HG03565 (cell line): ENCODE results near the gene TUBG1.
A peak's percentile ranks its signal among the peaks of the same experiment; 100 is the strongest.

Experiments
- ATAC-seq: cut with Tn5 transposase; IDR thresholded peaks from one replicate; pipeline ENCODE4 v1.9.1; 2021; ENCODE audit warnings: mild to moderate bottlenecking, moderate library complexity; ENCODE audit not compliant: unreplicated experiment

Gene TUBG1

GRCh38 chr17:42609182-42609813, at the start of gene TUBG1, which contains the start of gene RETREG3:
Gene TUBG1, plus strand, starts transcription at chr17:42609683. Its CDS starts 55 bp downstream, at chr17:42609738.
Gene RETREG3, minus strand, starts transcription at chr17:42609374. Its CDS starts 50 bp downstream, at chr17:42609324.
- ATAC-seq: peak; percentile 83

DNA sequence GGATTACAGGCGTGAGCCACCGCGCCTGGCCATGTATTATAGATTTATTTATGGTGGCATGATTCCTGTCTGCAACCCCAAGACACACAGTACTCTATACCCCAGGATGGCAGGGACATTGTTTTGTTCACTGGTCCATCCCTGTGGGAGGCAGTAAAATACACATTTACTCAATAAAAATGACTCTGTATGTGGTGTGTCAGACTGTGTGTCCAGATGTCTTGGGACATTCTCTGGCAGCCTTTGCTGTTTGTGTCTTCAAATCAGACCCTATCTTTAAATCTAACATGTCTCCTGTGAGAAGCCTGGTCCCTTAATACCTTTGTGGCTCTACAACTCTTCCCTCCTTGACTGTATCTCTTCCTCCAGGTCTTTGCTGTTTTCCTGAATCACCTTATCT, 49.2 kb upstream of the TUBG1 start:
- ATAC-seq: no peak

DNA sequence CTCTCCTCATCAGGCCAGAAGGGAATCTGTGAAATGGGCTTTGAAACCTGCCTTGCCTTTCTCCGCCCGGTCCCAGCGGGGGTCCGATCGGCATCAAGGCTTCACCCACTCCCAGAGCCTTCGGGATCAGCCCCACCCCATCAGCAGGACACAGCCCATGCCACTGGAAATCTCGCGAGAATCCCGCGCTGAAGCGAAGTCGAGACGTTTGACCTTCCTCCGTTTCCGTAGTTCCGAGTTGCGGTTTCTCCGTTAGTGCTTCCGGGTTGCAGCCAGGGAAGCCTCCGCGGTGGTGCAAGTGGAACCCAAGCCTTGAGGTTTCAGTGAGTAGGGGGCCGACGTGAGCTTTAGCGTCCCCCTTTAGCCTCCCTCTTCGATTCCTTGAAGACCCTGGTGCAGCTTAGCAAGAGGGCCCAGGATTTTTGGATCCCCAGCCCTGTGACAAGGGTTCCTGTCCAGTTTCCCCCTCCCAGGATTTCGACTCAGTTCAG, 47.5 kb upstream of the TUBG1 start, which contains the start of gene COASY:
COASY (plus strand) TSS at position 252 of the 491 bp plus-strand sequence. CDS start 475 bp downstream, outside the sequence.
- peak; percentile 63 for ATAC-seq

DNA sequence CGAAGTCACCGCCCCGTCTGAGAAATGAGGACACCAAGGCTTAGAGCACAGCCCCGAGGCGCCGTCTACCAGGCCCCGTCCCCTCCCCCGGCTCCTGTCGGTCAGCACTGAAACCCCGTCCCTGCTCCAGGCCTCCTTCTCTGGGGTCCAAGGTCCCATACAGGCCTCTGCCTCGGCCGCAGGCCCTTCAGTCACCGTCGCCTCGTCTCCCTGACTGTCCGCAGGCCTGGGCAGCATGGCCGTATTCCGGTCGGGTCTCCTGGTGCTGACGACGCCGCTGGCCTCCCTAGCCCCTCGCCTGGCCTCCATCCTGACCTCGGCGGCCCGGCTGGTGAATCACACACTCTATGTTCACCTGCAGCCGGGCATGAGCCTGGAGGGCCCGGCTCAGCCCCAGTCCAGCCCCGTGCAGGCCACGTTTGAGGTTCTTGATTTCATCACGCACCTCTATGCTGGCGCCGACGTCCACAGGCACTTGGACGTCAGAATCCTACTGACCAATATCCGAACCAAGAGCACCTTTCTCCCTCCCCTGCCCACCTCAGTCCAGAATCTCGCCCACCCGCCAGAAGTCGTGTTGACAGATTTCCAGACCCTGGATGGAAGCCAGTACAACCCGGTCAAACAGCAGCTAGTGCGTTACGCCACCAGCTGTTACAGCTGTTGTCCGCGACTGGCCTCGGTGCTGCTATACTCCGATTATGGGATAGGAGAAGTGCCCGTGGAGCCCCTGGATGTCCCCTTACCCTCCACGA, 46.9 kb upstream of the TUBG1 start:
- ATAC-seq: no peak

- no peak for ATAC-seq
Observed at GRCh38 chr17:42563143-42563509, 46.4 kb upstream of the TUBG1 start.

GRCh38 chr17:42563543-42563942, 45.9 kb upstream of the TUBG1 start:
- no peak for ATAC-seq

GRCh38 chr17:42563950-42564349, 45.5 kb upstream of the TUBG1 start:
- ATAC-seq: no peak

- no peak for ATAC-seq
Observed at GRCh38 chr17:42564815-42565522, 44.5 kb upstream of the TUBG1 start.

GRCh38 chr17:42565523-42566214, 43.8 kb upstream of the TUBG1 start:
- ATAC-seq: no peak

DNA sequence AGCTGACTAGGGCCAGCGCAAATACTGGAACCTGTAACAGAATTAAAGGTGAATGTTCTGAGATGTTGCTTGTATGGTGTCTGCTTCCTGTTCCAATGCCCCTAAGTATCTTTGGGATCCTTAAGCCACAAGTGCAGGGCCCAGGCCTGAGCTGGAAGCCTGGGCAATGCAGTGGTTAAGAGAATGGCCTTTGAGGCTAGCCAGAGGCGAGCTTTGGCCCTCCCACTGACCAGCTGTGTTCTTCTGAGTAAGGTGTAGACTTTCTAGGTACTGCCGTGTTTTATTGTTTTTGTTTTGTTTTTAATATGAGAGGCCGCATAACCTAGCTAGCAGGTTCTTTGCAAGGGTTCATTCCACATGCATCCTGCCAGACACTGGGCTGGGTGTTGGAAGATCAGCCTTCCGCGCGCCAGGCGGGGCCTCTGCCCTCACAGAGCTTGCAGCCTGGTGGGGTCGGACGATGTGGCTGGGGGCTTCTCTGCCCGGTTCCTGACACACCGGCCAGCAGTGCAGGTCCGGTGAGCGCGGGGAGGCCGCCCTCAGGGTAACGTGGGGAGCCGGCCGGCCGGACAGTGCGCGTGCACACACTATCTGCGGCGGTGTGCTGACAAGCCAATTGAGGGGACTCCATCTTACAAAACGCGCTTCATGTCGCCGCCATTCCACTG, 43.1 kb upstream of the TUBG1 start:
- ATAC-seq: no peak

- ATAC-seq: peak; percentile 44
Observed at GRCh38 chr17:42566883-42567573, 42.5 kb upstream of the TUBG1 start, which contains the start of gene MLX. Gene MLX, plus strand, starts transcription at chr17:42567100. Its CDS starts 25 bp downstream, at chr17:42567125.

GRCh38 chr17:42568341-42569111, 41.0 kb upstream of the TUBG1 start:
- no peak for ATAC-seq

GRCh38 chr17:42571435-42572225, 37.9 kb upstream of the TUBG1 start:
- no peak for ATAC-seq

DNA sequence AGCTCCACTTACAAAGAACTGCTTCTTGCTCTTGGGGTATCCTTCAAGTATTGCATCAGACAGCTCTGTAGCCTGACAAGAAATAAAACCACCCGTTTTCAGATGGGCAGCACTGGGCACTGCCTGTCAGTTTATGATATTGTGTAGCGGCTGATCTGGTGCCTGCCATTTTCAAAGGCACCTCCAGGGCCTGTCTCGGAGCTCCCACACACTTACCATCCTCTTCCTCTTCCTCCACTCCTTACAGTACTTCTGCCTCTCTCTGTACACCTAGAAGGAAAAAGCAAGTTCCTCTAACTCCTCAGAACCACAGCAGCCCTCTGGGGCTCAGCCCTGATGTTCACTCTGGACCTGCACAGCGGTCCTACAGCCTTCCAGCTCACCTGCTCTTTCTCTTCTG, 36.4 kb upstream of the TUBG1 start:
- no peak for ATAC-seq

- no peak for ATAC-seq
Observed at GRCh38 chr17:42574463-42574862, 35.0 kb upstream of the TUBG1 start.

DNA sequence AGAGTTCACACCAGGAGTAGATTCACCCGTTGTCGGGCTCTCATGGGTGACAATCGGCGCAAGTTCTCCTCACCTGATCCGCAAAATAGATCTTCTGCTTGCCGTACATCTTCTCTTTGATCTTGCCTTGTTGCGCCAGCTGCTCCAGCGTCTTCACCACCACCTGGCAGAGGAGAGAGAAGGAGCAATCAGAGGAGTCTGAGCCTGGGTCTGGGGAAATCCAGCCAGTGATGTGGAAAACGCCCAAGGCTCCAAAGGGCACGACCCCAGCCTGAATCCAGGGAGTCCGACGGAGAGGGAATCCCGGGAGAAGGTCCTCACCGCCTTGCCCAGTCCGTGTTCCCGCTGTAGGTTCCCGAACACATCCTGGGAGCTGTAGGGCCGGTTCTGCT, 32.3 kb upstream of the TUBG1 start:
- no peak for ATAC-seq

DNA sequence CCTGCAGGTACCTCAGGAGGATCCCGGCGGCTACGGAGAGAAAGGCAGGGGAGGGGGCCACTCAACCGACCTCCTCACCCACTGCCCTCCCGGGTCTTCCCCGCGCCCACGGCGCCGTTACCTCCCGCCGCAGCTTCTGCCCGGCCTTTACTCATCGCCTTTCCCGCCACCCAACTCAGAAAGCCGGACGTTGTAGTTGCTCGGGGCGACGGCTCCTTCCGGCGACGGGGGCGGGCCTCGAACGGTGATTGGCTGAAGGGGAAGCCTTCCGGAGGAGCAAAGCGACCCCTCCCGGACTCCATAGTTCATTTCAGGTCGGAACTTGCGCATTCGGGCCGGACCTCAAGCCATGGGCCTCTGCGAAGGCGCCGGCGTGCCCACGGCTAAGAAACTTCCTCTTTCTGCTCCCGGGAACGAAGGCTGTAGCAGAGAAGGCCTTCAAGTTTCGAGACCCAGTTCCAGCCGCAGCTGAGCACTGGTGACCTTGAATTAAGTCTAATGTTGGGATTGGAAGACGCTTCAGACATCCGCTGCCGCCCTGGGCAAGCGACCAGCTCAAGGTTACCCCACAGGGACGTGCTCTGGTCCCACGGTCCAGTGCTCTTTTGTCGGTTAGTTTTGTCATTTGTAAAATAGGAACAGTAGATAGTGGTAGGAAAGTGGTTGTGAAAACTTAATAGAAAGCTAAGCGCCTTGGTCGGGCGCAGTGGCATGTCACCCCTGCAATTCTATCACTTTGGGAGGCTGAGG, 31.8 kb upstream of the TUBG1 start, which contains the start of gene PSMC3IP:
PSMC3IP (minus strand) TSS at position 198 of the 750 bp plus-strand sequence; CDS start at position 155, 43 bp downstream.
- peak; percentile 60 for ATAC-seq
